ENCODE measurements around the gene TRPM7.
A peak's percentile ranks its signal among the peaks of the same experiment; 100 is the strongest.
"Not testable (repeated sequence)": the region's sequence is repeated elsewhere in the genome, so short reads cannot be mapped to it uniquely, and the experiment has no call there.

Gene TRPM7

DNA sequence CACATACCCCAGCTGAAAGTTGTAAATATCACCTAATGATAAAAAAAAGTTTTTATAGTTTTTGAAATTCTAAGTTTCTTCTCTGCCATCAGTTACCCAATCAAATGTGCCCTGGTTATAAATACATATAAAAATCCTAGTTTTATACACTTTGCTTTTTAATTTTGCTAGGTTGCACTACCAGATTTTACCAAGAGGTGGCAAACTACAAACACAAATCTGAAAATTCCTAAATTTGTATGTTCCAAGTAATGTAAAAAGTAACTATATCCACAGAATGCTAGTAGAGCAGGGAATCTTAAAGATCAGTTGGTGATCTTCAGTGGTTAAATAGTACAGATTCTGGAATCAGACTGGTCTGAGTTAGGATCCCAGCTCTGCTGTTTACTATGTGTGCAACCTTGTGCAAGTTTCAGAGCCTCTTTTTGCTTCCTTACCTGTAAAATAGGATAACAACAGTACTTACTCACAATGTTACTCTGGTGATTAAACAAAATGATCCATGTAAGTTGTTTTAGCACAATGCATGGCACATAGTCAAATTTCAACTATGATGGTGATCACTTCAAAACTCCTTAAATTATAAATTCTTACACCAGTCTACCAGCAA lies 11.0 kb downstream of the TRPM7 start:
- DNase-seq (ENCODE audit: low read depth, low spot score), result no peak
- H3K27ac ChIP-seq, result peak overlapping the region; percentile 46

DNA sequence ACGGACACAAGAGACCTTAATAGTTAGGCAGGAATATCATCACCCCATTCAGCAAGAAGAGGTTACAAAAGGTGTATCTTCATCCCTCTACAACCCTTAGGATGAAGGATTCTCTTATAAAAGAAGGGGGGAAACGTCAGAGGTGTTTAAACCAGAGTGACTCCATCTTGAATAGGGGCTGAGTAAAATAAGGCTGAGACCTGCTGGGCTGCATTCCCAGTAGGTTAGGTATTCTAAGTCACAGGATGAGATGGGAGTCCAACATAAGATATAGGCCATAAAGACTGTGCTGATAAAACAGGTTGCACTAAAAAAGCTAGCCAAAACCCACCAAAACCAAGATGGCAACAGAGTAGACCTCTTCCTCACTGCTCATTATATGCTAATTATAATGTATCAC lies 16.5 kb downstream of the TRPM7 start:
- H3K27ac ChIP-seq, result no peak overlapping the region
- no peak for DNase-seq (ENCODE audit: low read depth, low spot score)

DNA sequence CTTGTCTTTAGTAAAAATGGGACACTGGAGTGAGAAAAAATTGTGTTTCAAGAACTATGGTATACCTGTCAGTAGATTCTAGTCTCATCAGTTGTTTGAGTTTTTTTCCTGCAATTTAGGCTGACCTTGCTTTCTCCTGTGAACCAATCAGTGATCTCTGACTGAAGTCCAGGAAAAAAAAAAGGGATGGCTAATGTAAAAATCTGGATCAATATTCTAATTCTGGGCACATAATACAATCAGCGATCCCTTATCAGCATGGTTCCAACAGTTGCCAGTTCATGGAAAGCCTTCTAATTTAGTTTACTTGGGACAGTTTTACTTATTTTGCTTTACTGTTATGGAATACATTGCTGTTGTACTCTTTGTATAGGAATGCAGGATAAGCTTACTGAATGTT lies 17.0 kb downstream of the TRPM7 start:
- H3K27ac ChIP-seq, result no peak overlapping the region

DNA sequence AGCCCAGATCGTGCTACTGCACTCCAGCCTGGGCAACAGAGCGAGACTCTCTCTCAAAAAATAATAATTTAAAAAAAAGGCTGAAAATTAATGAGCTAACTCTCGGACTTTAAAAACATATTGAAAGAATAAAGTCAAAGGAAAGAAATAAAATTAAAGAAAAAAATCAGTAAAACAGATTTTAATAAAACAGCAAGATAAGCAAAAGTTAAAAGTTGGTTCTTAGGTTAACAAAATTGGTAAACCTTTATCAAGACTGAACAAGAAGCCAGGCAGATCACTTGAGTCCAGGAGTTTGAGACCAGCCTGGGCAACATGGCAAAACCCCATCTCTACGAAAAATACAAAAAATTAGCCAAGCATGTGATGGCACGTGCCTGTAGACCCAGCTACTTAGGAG lies 20.7 kb downstream of the TRPM7 start:
- no peak for DNase-seq (ENCODE audit: low read depth, low spot score)
- no peak overlapping the region for H3K27ac ChIP-seq

More for the DNA sequence above, 17.0 kb downstream of the TRPM7 start:
- DNase-seq (ENCODE audit: low read depth, low spot score), result no peak

DNA sequence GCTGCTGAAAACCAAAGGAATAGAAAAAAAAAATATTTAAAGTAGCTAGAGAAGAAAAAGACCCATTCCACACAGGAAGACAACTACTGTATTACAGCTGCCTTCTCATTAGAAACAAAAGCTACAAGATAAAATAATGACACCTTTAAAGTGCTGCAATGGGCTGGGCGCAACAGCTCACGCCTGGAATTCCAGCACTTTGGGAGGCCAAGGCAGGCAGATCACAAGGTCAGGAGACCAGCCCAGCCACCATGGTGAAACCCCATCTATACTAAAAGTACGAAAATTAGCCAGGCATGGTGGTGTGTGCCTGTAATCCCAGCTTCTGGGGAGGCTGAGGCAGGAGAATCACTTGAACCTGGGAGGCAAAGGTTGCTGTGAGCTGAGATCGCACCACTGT lies 31.0 kb downstream of the TRPM7 start:
- DNase-seq (ENCODE audit: low read depth, low spot score), result no peak
- H3K27ac ChIP-seq, result no peak overlapping the region

DNA sequence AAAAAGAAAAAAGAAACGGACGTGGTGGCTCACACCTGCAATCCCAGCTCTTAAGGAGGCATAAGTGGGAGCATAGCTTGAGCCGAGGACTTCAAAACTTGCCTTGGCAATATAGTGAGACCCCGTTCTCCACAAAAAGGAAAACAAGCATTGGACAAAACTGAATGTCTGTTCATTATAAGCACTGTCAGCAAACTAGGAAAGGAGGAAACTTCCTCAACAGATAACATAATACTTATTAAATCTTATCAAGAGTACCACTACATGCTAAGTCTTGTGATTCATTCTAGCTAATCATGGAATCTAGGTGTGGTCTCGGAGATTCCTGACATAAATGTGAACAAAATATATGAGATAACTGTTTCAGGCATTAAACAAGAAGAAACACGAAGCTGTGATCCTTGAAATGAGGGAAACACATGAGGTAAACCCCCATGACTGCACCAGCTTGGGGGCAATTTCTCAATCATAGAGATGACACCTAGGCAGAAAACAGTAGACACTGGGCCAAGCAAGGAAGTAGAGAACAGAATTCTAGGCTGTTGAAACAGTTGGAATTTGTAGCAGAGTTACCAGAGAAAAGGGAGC lies 33.3 kb downstream of the TRPM7 start:
- H3K27ac ChIP-seq, result peak overlapping the region; percentile 60
- peak; percentile 26 for DNase-seq (ENCODE audit: low read depth, low spot score)

DNA sequence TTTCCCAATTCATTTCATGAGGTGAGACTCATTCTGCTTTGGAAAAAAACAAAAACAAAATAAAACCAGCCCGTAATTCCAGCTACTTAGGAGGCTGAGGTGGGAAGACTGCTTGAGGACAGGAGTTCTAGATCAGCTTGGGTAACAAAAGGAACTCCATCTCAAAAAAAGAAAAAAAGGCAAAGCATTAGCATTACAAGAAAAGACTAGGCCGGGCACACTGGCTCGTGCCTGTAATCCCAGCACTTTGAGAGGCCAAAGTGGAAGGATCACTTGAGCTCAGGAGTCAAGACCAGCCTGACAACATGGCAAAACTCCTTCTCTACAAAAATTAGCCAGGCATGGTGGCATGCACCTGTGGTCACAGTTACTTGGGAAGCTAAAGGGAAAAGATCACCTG lies 33.9 kb downstream of the TRPM7 start:
- peak overlapping the region; percentile 60 for H3K27ac ChIP-seq
- no peak for DNase-seq (ENCODE audit: low read depth, low spot score)

DNA sequence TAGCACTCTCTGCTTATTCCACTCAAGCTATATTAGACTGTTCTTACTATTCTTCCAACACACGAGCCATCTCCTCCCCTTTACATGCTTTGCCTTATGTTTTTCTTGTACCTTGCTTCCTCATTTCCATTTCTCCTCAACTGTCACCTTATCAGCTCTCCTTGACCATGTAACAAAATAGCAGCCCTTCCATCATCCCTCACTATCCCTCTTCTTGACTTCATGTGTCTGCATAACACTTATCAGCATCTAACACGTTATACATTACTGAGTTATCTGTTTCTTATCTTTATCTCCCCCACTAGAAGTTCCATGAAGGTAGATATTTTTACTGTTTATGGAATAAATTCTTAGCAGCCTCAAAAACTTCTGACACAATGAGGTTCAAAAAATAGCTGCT lies 45.3 kb downstream of the TRPM7 start:
- DNase-seq (ENCODE audit: low read depth, low spot score), result no peak
- no peak overlapping the region for H3K27ac ChIP-seq

DNA sequence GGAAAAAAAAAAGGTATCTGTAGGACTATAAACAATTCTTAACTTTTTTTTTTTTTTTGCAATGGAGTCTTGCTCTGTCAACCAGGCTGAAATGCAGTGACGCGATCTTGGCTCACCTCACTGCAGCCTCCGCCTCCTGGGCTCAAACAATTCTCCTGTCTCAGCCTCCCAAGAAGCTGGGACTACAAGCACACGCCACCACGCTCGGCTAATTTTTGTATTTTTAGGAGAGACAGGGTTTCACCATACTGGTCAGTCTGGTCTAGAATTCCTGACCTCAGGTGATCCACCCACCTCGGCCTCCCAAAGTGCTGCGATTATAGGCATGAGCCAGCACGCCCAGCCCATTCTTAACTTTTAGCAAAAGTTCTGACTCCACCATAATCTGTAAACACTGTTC lies 50.5 kb downstream of the TRPM7 start:
- no peak overlapping the region for H3K27ac ChIP-seq
- DNase-seq (ENCODE audit: low read depth, low spot score), result no peak

DNA sequence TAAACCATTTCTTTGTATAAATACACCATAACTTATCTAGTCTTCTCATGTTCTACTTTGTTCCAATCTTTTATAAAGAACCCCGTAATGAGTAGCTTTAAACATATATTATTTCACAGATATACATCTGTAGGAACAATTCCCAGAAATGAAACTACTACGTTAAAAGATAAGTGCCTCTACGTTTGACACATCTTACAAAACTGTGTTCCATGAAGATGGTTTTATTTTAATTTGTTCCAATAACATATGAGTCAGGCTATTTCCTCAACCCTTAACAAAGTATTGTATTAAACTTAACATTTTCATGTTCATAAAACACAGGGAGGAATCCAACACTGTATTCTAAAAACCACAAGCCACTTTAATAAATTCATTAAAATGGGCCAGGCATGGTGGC lies 52.9 kb downstream of the TRPM7 start:
- no peak overlapping the region for H3K27ac ChIP-seq
- DNase-seq (ENCODE audit: low read depth, low spot score), result no peak

DNA sequence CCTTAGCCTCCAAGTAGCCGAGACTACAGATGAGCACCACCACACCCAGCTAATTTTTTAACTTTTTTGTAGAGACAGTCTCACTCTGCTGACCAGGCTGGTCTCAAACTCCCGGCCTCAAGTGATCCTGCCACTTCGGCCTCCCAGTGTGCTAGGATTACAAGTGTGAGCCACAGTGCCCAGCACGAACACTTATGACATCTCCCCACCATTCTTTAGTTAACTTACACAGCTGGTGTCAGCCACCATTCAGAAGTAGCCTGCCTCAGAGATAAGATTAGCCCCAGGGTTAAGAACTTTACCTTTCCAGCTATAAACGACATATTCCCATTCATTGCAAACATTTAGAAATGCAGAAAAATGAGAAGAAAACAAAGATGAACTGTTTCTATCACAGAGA lies 58.2 kb downstream of the TRPM7 start:
- no peak overlapping the region for H3K27ac ChIP-seq
- DNase-seq (ENCODE audit: low read depth, low spot score), result no peak

DNA sequence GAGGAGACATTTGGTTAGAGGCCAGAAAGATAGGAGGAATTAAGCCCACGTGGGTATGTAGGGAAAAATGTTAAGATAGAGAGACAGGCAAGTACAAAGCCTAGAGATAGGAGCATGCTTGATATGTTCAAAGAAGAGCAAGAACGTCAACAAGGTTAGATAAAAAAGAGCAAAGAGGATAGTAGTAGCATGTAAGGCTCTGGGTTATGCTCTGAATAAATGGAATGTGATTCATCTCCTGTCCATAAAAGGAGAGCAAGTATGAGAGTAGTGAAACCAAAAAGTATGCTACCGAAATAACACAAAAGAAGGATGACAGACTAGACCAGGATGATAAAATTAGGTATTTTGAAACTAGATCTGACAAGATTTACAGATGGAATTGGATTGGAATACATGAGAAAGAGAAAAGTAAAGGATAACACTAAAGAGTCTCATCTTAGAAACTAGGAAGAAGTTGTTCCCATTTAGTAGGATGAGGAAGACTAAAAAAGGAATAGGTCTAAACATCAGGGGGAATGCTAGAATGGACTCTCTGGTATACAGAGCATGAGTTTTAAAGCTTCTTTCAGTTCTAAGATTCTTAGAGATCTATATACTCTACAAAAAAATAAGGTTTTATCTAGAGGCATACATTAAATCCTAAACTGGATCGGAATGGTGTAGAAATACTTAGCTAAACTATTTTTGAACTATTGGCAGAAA lies 59.1 kb downstream of the TRPM7 start:
- H3K27ac ChIP-seq, result no peak overlapping the region
- DNase-seq (ENCODE audit: low read depth, low spot score), result no peak

DNA sequence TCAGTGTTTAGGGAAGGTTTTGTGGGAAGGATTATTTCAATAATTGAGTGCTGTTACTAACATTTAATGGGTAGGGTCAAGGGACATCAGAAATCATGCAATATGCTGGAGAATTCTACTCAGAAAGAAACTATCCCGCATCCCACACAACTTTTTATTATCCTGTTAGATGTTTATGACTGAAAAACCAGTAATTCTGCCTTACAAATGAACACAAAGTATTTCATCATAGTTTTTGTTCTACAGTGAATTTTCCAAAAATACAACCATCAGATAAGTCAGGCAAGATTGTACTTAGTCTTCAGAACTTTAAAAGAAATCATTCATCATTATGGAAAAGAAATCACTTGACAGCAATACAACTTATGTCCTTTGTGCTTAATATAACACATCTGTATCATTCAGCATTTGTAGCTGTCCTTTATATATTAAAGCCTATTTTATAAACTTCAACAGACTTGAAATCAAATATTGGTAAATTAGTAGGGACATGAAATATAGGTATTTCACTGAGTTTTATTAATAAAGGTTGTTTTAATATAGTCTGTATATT lies 61.9 kb downstream of the TRPM7 start:
- H3K27ac ChIP-seq, result no peak overlapping the region
- DNase-seq (ENCODE audit: low read depth, low spot score), result no peak

DNA sequence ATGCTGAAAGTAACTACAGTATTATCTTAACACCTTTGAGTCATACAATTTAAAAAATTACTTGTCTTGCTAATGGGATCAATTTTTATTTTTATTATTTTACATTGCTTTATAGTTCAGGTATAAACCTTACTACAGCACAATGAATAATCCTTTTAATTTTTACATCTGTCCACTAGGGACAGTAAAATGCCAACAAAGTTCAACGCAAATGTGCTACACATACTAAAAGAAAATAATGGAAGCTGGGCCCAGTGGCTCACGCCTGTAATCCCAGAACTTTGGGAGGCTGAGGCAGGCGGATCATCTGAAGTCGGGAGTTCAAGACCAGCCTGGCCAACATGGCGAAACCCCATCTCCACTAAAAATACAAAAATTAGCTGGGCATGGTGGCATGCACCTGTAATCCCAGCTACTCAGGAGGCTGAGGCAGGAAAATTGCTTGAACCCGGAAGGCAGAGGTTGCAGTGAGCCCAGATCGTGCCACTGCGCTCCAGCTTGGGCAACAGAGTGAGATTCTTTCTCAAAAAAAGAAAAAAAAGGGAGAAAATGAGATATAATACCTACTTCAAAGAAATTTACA lies 64.1 kb downstream of the TRPM7 start:
- DNase-seq (ENCODE audit: low read depth, low spot score); H3K27ac ChIP-seq: not testable (repeated sequence)

DNA sequence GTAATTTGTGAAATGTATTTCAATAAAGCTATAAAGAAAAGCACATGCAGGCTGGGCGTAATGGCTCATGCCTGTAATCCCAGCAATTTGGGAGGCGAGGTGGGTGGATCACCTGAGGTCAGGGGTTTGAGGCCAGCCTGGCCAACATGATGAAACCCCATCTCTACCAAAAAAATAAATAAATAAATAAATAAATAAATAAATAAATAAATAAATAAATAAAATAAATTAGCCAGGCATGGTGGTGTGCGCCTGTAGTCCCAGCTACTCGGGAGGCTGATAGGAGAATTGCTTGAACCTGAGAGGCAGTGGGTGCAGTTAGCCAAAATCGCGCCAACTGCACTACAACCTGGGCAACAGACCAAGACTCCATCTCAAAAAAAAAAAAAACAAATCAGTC lies 69.6 kb downstream of the TRPM7 start:
- not testable (repeated sequence) for H3K27ac ChIP-seq; DNase-seq (ENCODE audit: low read depth, low spot score)

DNA sequence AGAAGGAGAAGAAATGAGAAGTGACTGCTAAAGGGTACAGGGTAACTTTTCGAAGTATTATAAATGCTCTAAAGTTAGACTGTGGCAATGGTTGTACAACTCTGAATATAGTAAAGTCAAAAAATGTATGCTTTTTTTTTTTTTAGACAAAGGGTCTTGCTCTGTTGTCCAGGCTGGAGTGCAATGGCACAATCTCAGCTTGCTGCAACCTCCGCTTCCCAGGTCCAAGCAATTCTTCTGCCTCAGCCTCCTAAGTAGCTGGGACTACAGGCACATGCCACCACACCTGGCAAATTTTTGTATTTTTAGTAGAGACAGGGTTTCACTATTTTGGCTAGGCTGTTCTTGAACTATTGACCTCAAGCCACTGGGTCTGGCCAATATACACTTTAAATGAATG lies 70.0 kb downstream of the TRPM7 start:
- not testable (repeated sequence) for DNase-seq (ENCODE audit: low read depth, low spot score); H3K27ac ChIP-seq

DNA sequence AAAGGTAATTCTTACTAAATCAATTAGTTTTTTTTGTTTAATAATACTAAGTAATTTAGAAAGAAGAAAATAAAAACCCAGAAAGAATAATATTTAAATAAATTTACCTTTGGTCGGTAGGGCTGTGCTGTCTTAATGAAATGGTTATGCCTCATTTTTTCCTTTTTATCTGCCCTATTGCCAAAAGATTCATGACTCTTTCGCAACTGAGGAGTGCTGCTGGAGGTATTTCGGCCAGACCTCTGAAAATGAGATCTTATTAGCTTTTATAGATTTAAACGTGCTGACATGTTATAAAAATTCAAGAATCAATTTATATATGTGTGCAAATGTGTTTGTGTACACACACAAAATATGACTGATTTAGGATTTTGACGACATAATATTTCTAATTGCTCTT lies 73.0 kb downstream of the TRPM7 start:
- H3K27ac ChIP-seq, result no peak overlapping the region
- no peak for DNase-seq (ENCODE audit: low read depth, low spot score)

DNA sequence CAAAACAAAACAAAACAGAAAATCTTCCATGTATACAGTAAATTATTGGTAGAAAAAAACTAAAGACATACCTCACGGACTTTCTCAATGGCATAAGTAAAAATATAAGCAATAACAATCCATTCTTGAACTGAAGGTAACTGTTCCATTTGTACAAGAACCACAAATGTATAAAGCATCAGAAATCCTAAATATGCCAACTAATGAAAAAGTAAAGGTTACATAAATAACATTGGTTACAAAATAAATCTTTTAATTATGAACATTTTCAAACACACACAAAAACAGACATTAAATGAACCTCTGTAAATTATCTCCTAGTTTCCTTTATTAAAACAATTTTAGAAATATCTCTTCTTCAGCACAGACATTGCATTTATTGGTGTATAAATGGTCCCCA lies 79.5 kb downstream of the TRPM7 start:
- no peak overlapping the region for H3K27ac ChIP-seq
- DNase-seq (ENCODE audit: low read depth, low spot score), result no peak

DNA sequence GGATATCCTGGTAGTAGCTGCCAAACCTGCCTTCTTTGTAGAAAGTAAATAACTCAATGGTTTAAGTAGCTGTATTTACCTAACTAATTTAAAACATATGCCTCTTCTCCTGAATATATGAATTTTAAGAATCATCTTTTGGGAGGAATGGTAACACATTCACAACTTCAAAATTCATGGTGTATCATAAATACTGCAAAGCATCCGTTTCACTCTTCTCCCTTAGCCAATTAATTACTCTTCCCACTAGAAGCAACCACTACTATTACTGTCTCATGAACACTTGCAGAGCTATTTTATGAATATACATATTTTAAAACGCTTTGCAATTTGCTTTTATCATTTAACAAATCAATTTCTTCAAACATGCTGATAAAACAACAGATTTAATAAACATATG lies 81.1 kb downstream of the TRPM7 start:
- DNase-seq (ENCODE audit: low read depth, low spot score), result no peak
- H3K27ac ChIP-seq, result no peak overlapping the region

DNA sequence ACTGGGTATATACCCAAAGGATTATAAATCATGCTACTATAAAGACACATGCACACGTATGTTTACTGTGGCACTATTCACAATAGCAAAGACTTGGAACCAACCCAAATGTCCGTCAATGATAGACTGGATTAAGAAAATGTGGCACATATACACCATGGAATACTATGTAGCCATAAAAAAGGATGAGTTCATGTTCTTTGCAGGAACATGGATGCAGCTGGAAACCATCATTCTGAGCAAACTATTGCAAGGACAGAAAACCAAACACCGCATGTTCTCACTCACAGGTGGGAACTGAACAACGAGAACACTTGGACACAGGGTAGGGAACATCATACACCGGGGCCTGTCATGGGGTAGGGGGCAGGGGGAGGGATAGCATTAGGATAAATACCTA lies 84.6 kb downstream of the TRPM7 start:
- not testable (repeated sequence) for DNase-seq (ENCODE audit: low read depth, low spot score); H3K27ac ChIP-seq

DNA sequence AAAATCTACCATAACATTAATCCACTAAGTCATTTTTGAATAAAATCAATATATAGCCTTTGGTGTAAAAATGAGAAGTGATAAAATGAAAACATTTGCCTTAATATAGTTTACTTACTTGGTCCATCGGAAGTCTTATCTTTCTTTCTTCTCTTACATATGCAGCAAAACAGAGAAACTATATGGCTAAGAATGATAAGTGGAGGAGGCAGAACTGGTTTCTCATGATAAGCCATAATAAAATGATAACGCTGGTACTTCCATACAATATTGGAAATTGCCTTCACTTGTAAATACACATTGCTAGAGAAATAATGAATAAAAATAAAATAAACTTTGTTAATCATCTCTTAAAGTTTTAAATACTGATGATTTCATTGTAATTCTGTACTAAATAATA lies 92.3 kb downstream of the TRPM7 start:
- no peak for DNase-seq (ENCODE audit: low read depth, low spot score)
- H3K27ac ChIP-seq, result no peak overlapping the region
